SK-N-SH (cell line): Measurements from ENCODE around the gene USP47. TPM values are rescaled to one million over a fixed set of nuclear protein-coding genes. Genes with fewer than 3 reads are reported as not detected.

ENCODE experiments used
- CTCF ChIA-PET: fragments of 300-600, 350-600 bp; formaldehyde crosslinking; extraction: SDS; loops from one replicate; lab custom pipeline; 2021; lab: Yijun Ruan, JAX
- POLR2A ChIA-PET: fragments of 350-600 bp; sonication (Branson Sonifier 250); formaldehyde crosslinking; extraction: SDS; loops from one replicate; lab custom pipeline; 2020; ENCODE audit warnings: antibody characterized with exemption, inconsistent platforms; lab: Yijun Ruan, JAX
- DNase-seq: peaks from one replicate; pipeline ENCODE4 v3.0.0; 2012
- H2AFZ ChIP-seq: fragments of 200-600 bp; sonication (generic); 2 replicates; pipeline ENCODE4 v1.8.1; 2016; ENCODE audit warnings: antibody characterized with exemption, mild to moderate bottlenecking, low read depth
- H3F3A ChIP-seq: fragments of 200-600 bp; sonication (generic); replicated peaks from 2 replicates; pipeline ENCODE3; 2016; ENCODE audit warnings: antibody characterized with exemption, mild to moderate bottlenecking; ENCODE audit not compliant: insufficient read depth
- H3K27ac ChIP-seq, 2 experiments: fragments of 200-500 bp in 1 of 2; fragments of 200-600 bp in 1 of 2; sonication (Bioruptor generic) in 1 of 2; sonication (generic), shearing (Covaris generic) in 1 of 2; 2 replicates each; pipeline versions ENCODE4 v1.5.1 to v1.6.1; 2014 to 2016; ENCODE audit warnings: low read depth in 2 of 2, inconsistent platforms in 1 of 2, low read length in 1 of 2, mild to moderate bottlenecking in 1 of 2, mixed read lengths in 1 of 2
- H3K27me3 ChIP-seq: fragments of 200-600 bp; sonication (generic), shearing (Covaris generic); 2 replicates; pipeline ENCODE4 v1.6.1; 2016; ENCODE audit warnings: mixed run types; ENCODE audit not compliant: insufficient read depth
- H3K36me3 ChIP-seq, 2 experiments: fragments of 200-500 bp in 1 of 2; fragments of 200-600 bp in 1 of 2; sonication (Bioruptor generic) in 1 of 2; sonication (generic) in 1 of 2; replicated peaks in 1 of 2; 2 replicates each; pipeline versions ENCODE3 to v1.5.1; 2014 to 2016; ENCODE audit warnings: low read length in 1 of 2, mild to moderate bottlenecking in 1 of 2; ENCODE audit not compliant: insufficient read depth in 2 of 2, control insufficient read depth in 1 of 2
- H3K4me1 ChIP-seq, 2 experiments: fragments of 200-500 bp in 1 of 2; fragments of 200-600 bp in 1 of 2; sonication (Bioruptor generic) in 1 of 2; sonication (generic), shearing (Covaris generic) in 1 of 2; 2 replicates each; pipeline versions ENCODE4 v1.5.1 to v1.6.1; 2014 to 2016; ENCODE audit warnings: low read depth in 1 of 2, low read length in 1 of 2, mixed run types in 1 of 2; ENCODE audit not compliant: insufficient read depth in 2 of 2, control insufficient read depth in 1 of 2
- H3K4me2 ChIP-seq: fragments of 200-600 bp; sonication (generic), shearing (Covaris generic); 2 replicates; pipeline ENCODE4 v1.6.1; 2017; ENCODE audit warnings: mixed run types
- H3K4me3 ChIP-seq, 2 experiments: fragments of 200-500 bp in 1 of 2; fragments of 200-600 bp in 1 of 2; sonication (Bioruptor generic) in 1 of 2; sonication (generic), shearing (Covaris generic) in 1 of 2; 2 replicates each; pipeline versions ENCODE4 v1.5.1 to v1.8.1; 2014 to 2016; ENCODE audit warnings: low read depth in 2 of 2, inconsistent platforms in 1 of 2, low read length in 1 of 2, mild to moderate bottlenecking in 1 of 2, mixed read lengths in 1 of 2, moderate library complexity in 1 of 2
- H3K79me2 ChIP-seq: fragments of 200-600 bp; sonication (generic); 2 replicates; pipeline ENCODE4 v1.8.1; 2017; ENCODE audit warnings: mild to moderate bottlenecking; ENCODE audit not compliant: insufficient read depth
- H3K9ac ChIP-seq: fragments of 200-600 bp; sonication (generic); 2 replicates; pipeline ENCODE4 v1.6.1; 2017; ENCODE audit warnings: mixed run types
- H3K9me2 ChIP-seq: fragments of 200-600 bp; sonication (generic); 2 replicates; pipeline ENCODE4 v1.6.1; 2017; ENCODE audit warnings: mixed run types
- H3K9me3 ChIP-seq: fragments of 200-600 bp; sonication (generic); 2 replicates; pipeline ENCODE4 v1.6.1; 2017; ENCODE audit warnings: mixed run types, mild to moderate bottlenecking, moderate library complexity
- H4K20me1 ChIP-seq: fragments of 200-600 bp; sonication (generic); 2 replicates; pipeline ENCODE4 v1.6.1; 2017; ENCODE audit warnings: mild to moderate bottlenecking, mixed run types; ENCODE audit not compliant: insufficient read depth
- EZH2phosphoT487 ChIP-seq: fragments of 200-600 bp; sonication (generic); IDR thresholded peaks from 2 replicates; pipeline ENCODE4 v1.6.1; 2017; ENCODE audit warnings: low read depth, mixed run types, mild to moderate bottlenecking, antibody characterized with exemption, moderate library complexity, borderline replicate concordance
- FOSL2 ChIP-seq: IDR thresholded peaks from 2 replicates; pipeline ENCODE4 v1.4.0; 2012; ENCODE audit warnings: low read depth, mild to moderate bottlenecking, moderate library complexity, borderline replicate concordance
- FOXJ3 ChIP-seq: sonication (generic); formaldehyde crosslinking; IDR thresholded peaks from 2 replicates; pipeline ENCODE4 v1.5.1; 2020; ENCODE audit warnings: mild to moderate bottlenecking, missing genetic modification reagents
- GATA2 ChIP-seq: sonication (generic); formaldehyde crosslinking; IDR thresholded peaks from 2 replicates; pipeline ENCODE4 v1.5.0; 2020; ENCODE audit warnings: mild to moderate bottlenecking, missing genetic modification reagents
- MXI1 ChIP-seq: IDR thresholded peaks from 2 replicates; pipeline ENCODE4 v1.6.1; 2012; ENCODE audit warnings: mild to moderate bottlenecking, low read depth, low read length, improper control_type of control experiment
- NRF1 ChIP-seq: IDR thresholded peaks from 2 replicates; pipeline ENCODE4 v1.6.1; 2012; ENCODE audit warnings: low read depth, mild to moderate bottlenecking, low read length
- POLR2AphosphoS5 ChIP-seq: IDR thresholded peaks from 2 replicates; pipeline ENCODE4 v1.6.1; 2012; ENCODE audit warnings: low read depth, low read length
- RAD21 ChIP-seq: IDR thresholded peaks from 2 replicates; pipeline ENCODE4 v1.6.1; 2012; ENCODE audit warnings: mild to moderate bottlenecking, low read length
- RCOR1 ChIP-seq: fragments of 150-350 bp; IDR thresholded peaks from 2 replicates; pipeline ENCODE4 v1.6.1; 2017; ENCODE audit warnings: antibody characterized with exemption, low read length
- SMC3 ChIP-seq: IDR thresholded peaks from 2 replicates; pipeline ENCODE4 v1.6.1; 2012; ENCODE audit warnings: low read depth, low read length, improper control_type of control experiment
- TAF1 ChIP-seq: IDR thresholded peaks from 2 replicates; pipeline ENCODE4 v1.6.1; 2012; ENCODE audit warnings: low read depth, mild to moderate bottlenecking, low read length, moderate library complexity, borderline replicate concordance
- TCF12 ChIP-seq: IDR thresholded peaks from 2 replicates; pipeline ENCODE4 v1.4.0; 2012
- TEAD4 ChIP-seq: IDR thresholded peaks from 2 replicates; pipeline ENCODE4 v1.4.0; 2012; ENCODE audit warnings: mild to moderate bottlenecking, borderline replicate concordance; ENCODE audit not compliant: insufficient read depth
- WGBS: methylation state at CpG from one replicate; pipeline ENCODE4 v1.1.6; 2017; ENCODE audit warnings: low lambda C conversion rate; 5-methylcytosine and 5-hydroxymethylcytosine counted together
- polyA plus RNA-seq, 3 experiments: library from polyadenylated mRNA; depleted of rRNA; stranded (reverse); fragments of >200 nt; gene quantifications; 2 replicates each; pipeline ENCODE4 v1.2.3, GENCODE V29; 2012
- TF ChIP-seq, protein P1 (sequence below): IDR thresholded peaks from 2 replicates; pipeline ENCODE4 v1.4.0; 2012; ENCODE audit warnings: low read depth, borderline replicate concordance
- TF ChIP-seq, protein P2 (sequence below): fragments of 200-600 bp; sonication (generic); IDR thresholded peaks from 2 replicates; pipeline ENCODE4 v1.6.1; 2017; ENCODE audit warnings: antibody characterized with exemption, mild to moderate bottlenecking, moderate library complexity
- TF ChIP-seq, protein P3 (sequence below): fragments of 150-350 bp; IDR thresholded peaks from 2 replicates; pipeline ENCODE4 v1.6.1; 2017; ENCODE audit warnings: antibody characterized with exemption, low read length, low read depth, borderline replicate concordance

The USP47 gene
- polyA plus RNA-seq, 1 of the 3 experiments (the other 2 are of a cell fraction) = 10.3 TPM

DNA sequence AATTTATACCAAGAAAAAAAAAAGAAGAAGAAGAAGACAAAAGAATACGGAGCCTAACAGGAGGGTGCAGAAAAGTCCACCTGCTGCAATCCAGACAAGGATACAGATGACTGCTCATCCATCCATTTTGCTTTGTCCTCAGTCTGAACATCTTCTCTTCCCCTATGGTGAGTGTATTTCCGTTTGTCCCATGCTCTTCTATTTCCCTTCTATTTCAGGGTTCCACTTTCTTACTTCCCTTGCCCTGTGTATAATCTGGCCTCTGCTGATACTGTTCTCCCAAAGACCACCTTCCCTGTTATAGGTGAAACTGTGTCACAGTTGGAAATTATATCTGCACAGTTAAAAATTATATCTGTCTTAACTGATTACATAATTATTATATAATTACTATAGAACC, 48.7 kb upstream of the USP47 start (continued):
- TF ChIP-seq, protein P1, sequence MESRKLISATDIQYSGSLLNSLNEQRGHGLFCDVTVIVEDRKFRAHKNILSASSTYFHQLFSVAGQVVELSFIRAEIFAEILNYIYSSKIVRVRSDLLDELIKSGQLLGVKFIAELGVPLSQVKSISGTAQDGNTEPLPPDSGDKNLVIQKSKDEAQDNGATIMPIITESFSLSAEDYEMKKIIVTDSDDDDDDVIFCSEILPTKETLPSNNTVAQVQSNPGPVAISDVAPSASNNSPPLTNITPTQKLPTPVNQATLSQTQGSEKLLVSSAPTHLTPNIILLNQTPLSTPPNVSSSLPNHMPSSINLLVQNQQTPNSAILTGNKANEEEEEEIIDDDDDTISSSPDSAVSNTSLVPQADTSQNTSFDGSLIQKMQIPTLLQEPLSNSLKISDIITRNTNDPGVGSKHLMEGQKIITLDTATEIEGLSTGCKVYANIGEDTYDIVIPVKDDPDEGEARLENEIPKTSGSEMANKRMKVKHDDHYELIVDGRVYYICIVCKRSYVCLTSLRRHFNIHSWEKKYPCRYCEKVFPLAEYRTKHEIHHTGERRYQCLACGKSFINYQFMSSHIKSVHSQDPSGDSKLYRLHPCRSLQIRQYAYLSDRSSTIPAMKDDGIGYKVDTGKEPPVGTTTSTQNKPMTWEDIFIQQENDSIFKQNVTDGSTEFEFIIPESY = no peak

DNA sequence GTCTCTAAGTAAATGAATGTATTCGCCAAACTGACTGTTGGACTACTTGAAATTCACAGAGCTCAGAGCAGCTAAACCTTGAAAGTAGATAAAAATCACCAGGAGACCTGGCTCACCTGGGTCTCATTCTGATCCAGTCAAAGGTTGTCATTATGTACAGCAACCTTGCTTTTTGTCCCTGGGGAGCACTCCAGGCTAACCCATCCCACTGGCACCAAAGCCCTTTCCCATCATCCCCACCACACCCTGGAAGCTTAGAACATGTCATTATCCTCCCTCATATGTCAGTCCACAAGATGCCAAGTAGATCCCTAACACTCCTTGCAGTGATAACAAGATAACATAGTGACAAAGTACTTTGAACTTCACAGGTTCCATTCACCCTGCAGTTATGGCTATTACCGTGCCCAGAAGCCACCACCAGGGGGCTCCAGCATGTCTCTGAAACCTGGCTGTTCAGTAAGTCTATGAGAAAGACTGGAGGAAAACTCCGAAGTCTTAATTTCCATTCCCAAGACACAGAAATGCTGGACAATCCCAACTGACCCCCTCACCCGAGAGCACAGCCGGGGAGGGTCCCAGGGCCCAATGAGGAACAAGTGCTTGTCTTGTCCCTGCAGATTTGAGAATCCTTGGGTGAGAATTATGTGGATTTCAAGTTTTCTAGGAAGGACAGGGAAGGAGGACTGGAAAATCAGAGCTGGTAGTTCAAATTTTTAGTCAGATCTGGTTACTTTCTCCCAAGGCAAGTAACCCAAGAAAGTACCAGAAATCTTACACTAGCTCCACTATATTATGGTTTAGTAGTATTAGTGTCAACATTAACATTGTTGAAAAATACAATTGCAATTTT, 43.0 kb upstream of the USP47 start:
- Histone ChIP-seq H3K9me3 (no peaks in the 10 kb centered on the region), H3K36me3 (no peaks in the 10 kb centered on the region), H4K20me1 (no peaks in the 10 kb centered on the region), H3K27ac (no peak overlapping the region), H3K4me3 (no peak overlapping the region; a peak in 1 of 4 replicates), H3F3A (no peaks in the 10 kb centered on the region), H3K27me3 (no peaks in the 10 kb centered on the region; the same call in 1 of the 2 replicates), H3K9me2 (no peaks in the 10 kb centered on the region), H3K9ac (no peak overlapping the region), H3K4me1 (no peaks in the 10 kb centered on the region), H2AFZ (peak overlapping the region; percentile 72), H3K4me2 (no peak overlapping the region), H3K79me2 (no peaks in the 10 kb centered on the region)
- DNase-seq = peak; percentile 60
- TF ChIP-seq, protein P2, sequence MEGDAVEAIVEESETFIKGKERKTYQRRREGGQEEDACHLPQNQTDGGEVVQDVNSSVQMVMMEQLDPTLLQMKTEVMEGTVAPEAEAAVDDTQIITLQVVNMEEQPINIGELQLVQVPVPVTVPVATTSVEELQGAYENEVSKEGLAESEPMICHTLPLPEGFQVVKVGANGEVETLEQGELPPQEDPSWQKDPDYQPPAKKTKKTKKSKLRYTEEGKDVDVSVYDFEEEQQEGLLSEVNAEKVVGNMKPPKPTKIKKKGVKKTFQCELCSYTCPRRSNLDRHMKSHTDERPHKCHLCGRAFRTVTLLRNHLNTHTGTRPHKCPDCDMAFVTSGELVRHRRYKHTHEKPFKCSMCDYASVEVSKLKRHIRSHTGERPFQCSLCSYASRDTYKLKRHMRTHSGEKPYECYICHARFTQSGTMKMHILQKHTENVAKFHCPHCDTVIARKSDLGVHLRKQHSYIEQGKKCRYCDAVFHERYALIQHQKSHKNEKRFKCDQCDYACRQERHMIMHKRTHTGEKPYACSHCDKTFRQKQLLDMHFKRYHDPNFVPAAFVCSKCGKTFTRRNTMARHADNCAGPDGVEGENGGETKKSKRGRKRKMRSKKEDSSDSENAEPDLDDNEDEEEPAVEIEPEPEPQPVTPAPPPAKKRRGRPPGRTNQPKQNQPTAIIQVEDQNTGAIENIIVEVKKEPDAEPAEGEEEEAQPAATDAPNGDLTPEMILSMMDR = peak; percentile 96
- peak; percentile 84 for TF ChIP-seq RAD21
- TF ChIP-seq SMC3 = peak; percentile 89
- TF ChIP-seq MXI1 = no peak
- 20% methylated on average over 5 of the region's 5 CpGs for WGBS
- POLR2A ChIA-PET = no interaction called here
- CTCF ChIA-PET = interaction anchor here (0.6 to 7.5 kb wide), 42 partner anchors 8 to 868 kb away, joined by 3 to 77 read pairs (median 4); partner anchors contain the start of genes DKK3 and USP47

DNA sequence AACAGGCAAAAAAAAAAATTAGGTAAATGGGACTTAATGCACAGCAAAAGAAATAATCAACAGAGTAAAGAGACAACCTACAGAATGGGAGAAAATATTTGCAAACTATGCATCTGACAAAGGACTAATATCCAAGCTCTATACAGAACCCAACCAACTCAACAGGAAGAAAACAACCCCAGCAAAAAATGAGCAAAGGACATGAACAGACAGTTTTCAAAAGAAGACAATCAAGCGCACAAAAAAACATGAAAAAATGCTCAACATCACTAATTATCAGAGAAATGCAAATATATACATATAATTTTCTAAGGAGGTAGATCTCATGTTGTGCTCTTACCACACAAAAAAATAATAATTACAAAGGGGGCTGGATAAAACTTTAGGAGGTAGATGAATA, 36.5 kb upstream of the USP47 start:
- H3F3A ChIP-seq = no peaks in the 10 kb centered on the region
- 70% methylated on average over 1 of the region's 1 CpG for WGBS
- H3K9me2 ChIP-seq = no peaks in the 10 kb centered on the region
- H3K4me3 ChIP-seq = no peak overlapping the region
- no peak overlapping the region for H3K9ac ChIP-seq
- H3K36me3 ChIP-seq = no peaks in the 10 kb centered on the region
- H3K27me3 ChIP-seq = no peaks in the 10 kb centered on the region
- no peak for DNase-seq
- ChIA-PET POLR2A (no interaction called here), CTCF (interaction anchor here (1.0 to 1.3 kb wide), 2 partner anchors 17 to 239 kb away, joined by 3 to 4 read pairs; no protein-coding TSS in a partner anchor)
- no peaks in the 10 kb centered on the region for H3K9me3 ChIP-seq
- H3K4me2 ChIP-seq = no peak overlapping the region
- H3K27ac ChIP-seq = no peak overlapping the region
- no peaks in the 10 kb centered on the region for H4K20me1 ChIP-seq
- no peaks in the 10 kb centered on the region for H3K79me2 ChIP-seq
- 0 out of 4 replicates have a peak, but pooled peaks cover 0 to 3% of the 10 kb centered on the region in 2 experiments for H3K4me1 ChIP-seq
- H2AFZ ChIP-seq = 0 out of 2 replicates have a peak overlapping the region, but pooled peaks have one; percentile 2
- TF ChIP-seq TEAD4 (no peak), SMC3 (no peak), TCF12 (no peak), EZH2phosphoT487 (no peak), GATA2 (no peak), FOXJ3 (no peak), FOSL2 (no peak), NRF1 (no peak), POLR2AphosphoS5 (no peak), TAF1 (no peak), RCOR1 (no peak), RAD21 (no peak)
- TF ChIP-seq, protein P3, sequence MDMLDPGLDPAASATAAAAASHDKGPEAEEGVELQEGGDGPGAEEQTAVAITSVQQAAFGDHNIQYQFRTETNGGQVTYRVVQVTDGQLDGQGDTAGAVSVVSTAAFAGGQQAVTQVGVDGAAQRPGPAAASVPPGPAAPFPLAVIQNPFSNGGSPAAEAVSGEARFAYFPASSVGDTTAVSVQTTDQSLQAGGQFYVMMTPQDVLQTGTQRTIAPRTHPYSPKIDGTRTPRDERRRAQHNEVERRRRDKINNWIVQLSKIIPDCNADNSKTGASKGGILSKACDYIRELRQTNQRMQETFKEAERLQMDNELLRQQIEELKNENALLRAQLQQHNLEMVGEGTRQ = no peak
- TF ChIP-seq, protein P1 = no peak
